Thoracic aorta (tissue), 2 donors: Measurements from ENCODE around the gene KCND3. TPM values are rescaled to one million over a fixed set of nuclear protein-coding genes. Genes with fewer than 3 reads are reported as not detected.

ENCODE experiments used
- ATAC-seq: fragments of 150-250 bp; one replicate; pipeline ENCODE4 v1.8.0; 2017; ENCODE audit warnings: low read depth; ENCODE audit not compliant: insufficient number of reproducible peaks, low FRiP score
- DNase-seq: peaks from one replicate; pipeline ENCODE4 v3.0.0-alpha.2; 2020; ENCODE audit warnings: low spot score
- H3K27ac ChIP-seq, 2 donors: fragments of 200-600 bp; sonication (generic); 1 replicate in 1 of 2; 2 replicates in 1 of 2; pipeline ENCODE4 v1.5.1; 2016; ENCODE audit warnings: mild to moderate bottlenecking in 2 of 2, moderate library complexity in 2 of 2
- H3K27me3 ChIP-seq: fragments of 200-600 bp; sonication (generic); replicated peaks from 2 replicates; pipeline ENCODE4 v1.6.0; 2016; ENCODE audit warnings: mild to moderate bottlenecking; ENCODE audit not compliant: insufficient read depth
- H3K36me3 ChIP-seq: fragments of 200-600 bp; sonication (generic); one replicate; pipeline ENCODE4 v1.5.1; 2016
- H3K4me1 ChIP-seq, 2 donors: fragments of 200-600 bp; sonication (generic); 1 replicate in 1 of 2; 2 replicates in 1 of 2; pipeline versions ENCODE4 v1.5.1 to v1.6.0; 2016; ENCODE audit warnings: low read depth in 2 of 2, mild to moderate bottlenecking in 1 of 2; ENCODE audit not compliant: control insufficient read depth in 1 of 2
- H3K4me3 ChIP-seq: fragments of 200-600 bp; sonication (generic); 2 replicates; pipeline ENCODE4 v1.5.1; 2016; ENCODE audit warnings: mild to moderate bottlenecking
- H3K9me3 ChIP-seq: fragments of 200-600 bp; sonication (generic); 2 replicates; pipeline ENCODE4 v1.5.1; 2016
- CTCF ChIP-seq: fragments of 200-600 bp; sonication (generic); IDR thresholded peaks from one replicate; pipeline ENCODE4 v1.5.1; 2019; ENCODE audit warnings: antibody characterized with exemption
- total RNA-seq, 2 donors: library from RNA; depleted of rRNA; stranded (reverse); fragments of >200 nt; gene quantifications; one replicate each; pipeline versions ENCODE4 v1.1.0 to v1.2.3, GENCODE V29; 2016

KCND3 gene
- total RNA-seq, 2 donors from 2014 or later = 12.3 to 16.6 TPM

GRCh38 chr1:111990026-111990877, 784 bp upstream of the KCND3 start:
- Histone ChIP-seq H3K36me3 (no peaks in the 10 kb centered on the region), H3K4me3 (peak overlapping the region; percentile 81), H3K27me3 (no peaks in the 10 kb centered on the region), H3K9me3 (no peaks in the 10 kb centered on the region), H3K27ac (peak overlapping the region; percentile 52 to 66), H3K4me1 (peaks cover 0 to 30% of the 10 kb centered on the region in 2 donors)
- no peak for TF ChIP-seq CTCF
- DNase-seq (no peak), ATAC-seq (no peak)

GRCh38 chr1:111988743-111989453, 570 bp downstream of the KCND3 start:
- DNase-seq (no peak), ATAC-seq (no peak)
- TF ChIP-seq CTCF = no peak
- Histone ChIP-seq H3K27ac (peak overlapping the region in 1 of 2 donors; percentile 29), H3K4me1 (peaks cover 0 to 30% of the 10 kb centered on the region in 2 donors), H3K9me3 (no peaks in the 10 kb centered on the region), H3K4me3 (peak overlapping the region; percentile 81), H3K27me3 (no peaks in the 10 kb centered on the region), H3K36me3 (no peaks in the 10 kb centered on the region)

GRCh38 chr1:111988377-111988742, 1.1 kb downstream of the KCND3 start:
- Histone ChIP-seq H3K4me3 (peak overlapping the region; percentile 81), H3K27ac (peak overlapping the region in 1 of 2 donors; percentile 28), H3K27me3 (no peaks in the 10 kb centered on the region), H3K9me3 (no peaks in the 10 kb centered on the region), H3K36me3 (no peaks in the 10 kb centered on the region), H3K4me1 (peaks cover 0 to 30% of the 10 kb centered on the region in 2 donors)
- DNase-seq = no peak
- ATAC-seq = no peak
- TF ChIP-seq CTCF = no peak

GRCh38 chr1:111987502-111987901, 2.0 kb downstream of the KCND3 start:
- Histone ChIP-seq H3K9me3 (no peaks in the 10 kb centered on the region), H3K36me3 (no peaks in the 10 kb centered on the region), H3K27ac (peak overlapping the region; percentile 4 to 28), H3K4me1 (peaks cover 0 to 30% of the 10 kb centered on the region in 2 donors), H3K27me3 (no peaks in the 10 kb centered on the region), H3K4me3 (peak overlapping the region; percentile 81)
- DNase-seq (no peak), ATAC-seq (no peak)
- no peak for TF ChIP-seq CTCF

GRCh38 chr1:111983500-111983899, 6.0 kb downstream of the KCND3 start:
- DNase-seq (no peak), ATAC-seq (no peak)
- no peaks in the 10 kb centered on the region for H3K27me3 ChIP-seq
- H3K4me1 ChIP-seq = peaks cover 0 to 17% of the 10 kb centered on the region in 2 donors
- H3K9me3 ChIP-seq = no peaks in the 10 kb centered on the region
- TF ChIP-seq CTCF = no peak
- no peak overlapping the region for H3K4me3 ChIP-seq
- no peaks in the 10 kb centered on the region for H3K36me3 ChIP-seq
- H3K27ac ChIP-seq = no peak overlapping the region
